Stimulated activated naive CD8-positive, alpha-beta T cell treated with anti-CD3 and anti-CD28 coated beads, Interleukin-15, amount 100 ng/mL, for 72 hours (primary cell): ENCODE results near the gene HDAC8.
"Not testable (repeated sequence)": the region's sequence is repeated elsewhere in the genome, so short reads cannot be mapped to it uniquely, and the experiment has no call there.

Experiments
- ATAC-seq: fragments of 150-1000 bp; cut with Tn5 transposase; 2 replicates; pipeline ENCODE4 v1.10.0; 2021; ENCODE audit warnings: mild to moderate bottlenecking, moderate library complexity
- DNase-seq, 2 donors: peaks; one replicate each; pipeline ENCODE4 v3.0.0; 2021 to 2022
- H3K27ac Mint-ChIP-seq, 2 donors: one replicate each; pipeline ENCODE4 v1.8.0; 2022; ENCODE audit warnings: mild to moderate bottlenecking in 2 of 2, mixed read lengths in 2 of 2, moderate library complexity in 2 of 2
- H3K27me3 Mint-ChIP-seq: one replicate; pipeline ENCODE4 v1.8.0; 2022; ENCODE audit warnings: mixed read lengths
- H3K4me1 Mint-ChIP-seq: one replicate; pipeline ENCODE4 v1.8.0; 2022; ENCODE audit warnings: mild to moderate bottlenecking, mixed read lengths
- H3K4me3 Mint-ChIP-seq, 2 donors: one replicate each; pipeline ENCODE4 v1.8.0; 2022; ENCODE audit warnings: mild to moderate bottlenecking in 2 of 2, mixed read lengths in 2 of 2, moderate library complexity in 1 of 2
- H3K9me3 Mint-ChIP-seq, 2 donors: one replicate each; pipeline ENCODE4 v1.8.0; 2022; ENCODE audit warnings: mixed read lengths in 2 of 2

Gene HDAC8

DNA sequence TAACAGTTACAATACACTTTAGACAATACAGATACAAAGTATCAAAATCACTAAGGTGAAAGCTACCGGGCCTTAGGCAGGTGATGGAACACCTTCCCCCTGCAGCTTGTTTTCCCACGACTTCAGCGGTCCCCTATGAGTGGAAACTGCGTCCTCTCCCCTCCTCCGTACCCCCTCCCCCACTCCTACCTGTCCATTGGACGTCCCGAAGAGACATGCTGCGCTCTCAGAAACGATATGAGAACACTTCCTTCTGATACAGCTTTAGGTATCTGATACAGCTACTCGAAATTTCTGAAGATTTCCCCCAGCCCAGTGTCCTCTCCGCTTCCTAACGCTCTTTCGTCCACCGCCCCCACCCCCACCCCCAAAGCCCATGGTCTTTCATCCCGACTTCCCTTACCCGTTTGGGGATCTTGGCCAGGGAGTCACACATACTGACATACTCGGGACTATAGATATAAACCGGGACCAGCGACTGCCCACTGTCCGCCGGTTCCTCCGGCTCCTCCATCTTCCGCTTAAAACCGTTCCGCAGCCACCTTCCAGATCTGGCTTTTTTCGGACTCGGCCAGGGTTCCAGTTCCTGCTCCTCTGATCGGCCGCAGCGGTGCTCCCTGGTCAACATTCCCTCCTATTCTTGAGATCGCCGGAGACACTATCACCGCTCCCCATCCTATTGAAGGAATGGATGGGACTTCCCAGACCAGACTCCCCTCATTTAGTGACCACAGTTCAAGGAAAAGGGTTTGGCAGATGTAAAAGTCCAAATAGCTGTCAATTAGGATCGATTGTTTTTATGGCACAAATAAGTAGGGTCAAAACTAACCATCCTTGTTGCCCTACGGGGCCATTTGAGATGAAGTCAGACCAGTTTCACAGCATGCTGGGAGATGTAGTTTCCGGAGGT lies at the start of gene HDAC8:
Gene HDAC8 (minus strand): TSS at position 596 of the 910 bp plus-strand sequence. CDS start 82 bp downstream, at position 514.
- Mint-ChIP-seq H3K4me3 (peak within 1 kb of the TSS; percentile 87 to 95), H3K27ac (peak within 1 kb of the TSS; percentile 93 to 98), H3K4me1 (no peaks in the 10 kb centered on the region), H3K9me3 (no peaks in the 10 kb centered on the region), H3K27me3 (no peaks in the 10 kb centered on the region)
- peak; percentile 94 for ATAC-seq
- DNase-seq: peak; percentile 37 to 53

GRCh38 chrX:72621625-72622485 lies 49.2 kb upstream of the HDAC8 start:
- Mint-ChIP-seq H3K9me3 (no peaks in the 10 kb centered on the region), H3K27ac (peak overlapping the region in 1 of 2 donors; percentile 40), H3K4me1 (peaks cover 12% of the 10 kb centered on the region), H3K27me3 (peaks cover 3% of the 10 kb centered on the region), H3K4me3 (peak overlapping the region in 1 of 2 donors; percentile 45)
- ATAC-seq (peak; percentile 99), DNase-seq (peak; percentile 2 to 18)

DNA sequence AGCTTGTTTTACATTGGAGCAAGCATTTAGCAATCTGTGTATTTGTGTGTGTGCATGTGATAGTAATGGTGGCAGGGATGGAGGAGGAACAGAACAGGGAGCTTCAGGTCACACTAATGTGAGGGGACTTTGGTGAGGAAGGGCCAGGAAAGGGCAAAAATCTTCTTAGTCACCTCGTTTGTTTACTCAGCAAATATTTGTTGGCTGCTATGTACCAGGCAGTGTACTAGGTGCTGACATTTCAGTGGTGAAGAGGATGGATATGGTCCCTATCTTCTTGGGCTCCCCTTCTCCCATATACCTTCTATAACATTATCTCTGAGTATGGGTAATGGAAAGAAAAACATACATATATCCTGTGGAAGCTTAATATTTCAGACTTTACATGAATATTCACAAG lies 48.5 kb upstream of the HDAC8 start:
- ATAC-seq: peak; percentile 47
- peaks cover 6% of the 10 kb centered on the region for H3K27me3 Mint-ChIP-seq
- peak overlapping the region in 1 of 2 donors; percentile 57 for H3K27ac Mint-ChIP-seq

GRCh38 chrX:72620550-72621145 lies 48.0 kb upstream of the HDAC8 start:
- DNase-seq: peak in 1 of 2 donors; percentile 13
- Mint-ChIP-seq H3K4me1 (peaks cover 12% of the 10 kb centered on the region), H3K27me3 (peaks cover 6% of the 10 kb centered on the region), H3K9me3 (no peaks in the 10 kb centered on the region), H3K27ac (peak overlapping the region in 1 of 2 donors; percentile 54), H3K4me3 (peak overlapping the region; percentile 44 to 66)
- ATAC-seq: peak; percentile 44

More for the DNA sequence above, 48.5 kb upstream of the HDAC8 start:
- peaks cover 12% of the 10 kb centered on the region for H3K4me1 Mint-ChIP-seq
- no peak for DNase-seq
- no peaks in the 10 kb centered on the region for H3K9me3 Mint-ChIP-seq
- peak overlapping the region; percentile 44 to 45 for H3K4me3 Mint-ChIP-seq

- no peak overlapping the region for H3K4me3 Mint-ChIP-seq
- H3K27ac Mint-ChIP-seq: no peak overlapping the region
- DNase-seq (no peak), ATAC-seq (no peak)
- H3K9me3 Mint-ChIP-seq: no peaks in the 10 kb centered on the region
- peaks cover 6% of the 10 kb centered on the region for H3K4me1 Mint-ChIP-seq
- H3K27me3 Mint-ChIP-seq: no peaks in the 10 kb centered on the region
These were observed 36.7 kb upstream of the HDAC8 start for GRCh38 chrX:72609313-72609712.

DNA sequence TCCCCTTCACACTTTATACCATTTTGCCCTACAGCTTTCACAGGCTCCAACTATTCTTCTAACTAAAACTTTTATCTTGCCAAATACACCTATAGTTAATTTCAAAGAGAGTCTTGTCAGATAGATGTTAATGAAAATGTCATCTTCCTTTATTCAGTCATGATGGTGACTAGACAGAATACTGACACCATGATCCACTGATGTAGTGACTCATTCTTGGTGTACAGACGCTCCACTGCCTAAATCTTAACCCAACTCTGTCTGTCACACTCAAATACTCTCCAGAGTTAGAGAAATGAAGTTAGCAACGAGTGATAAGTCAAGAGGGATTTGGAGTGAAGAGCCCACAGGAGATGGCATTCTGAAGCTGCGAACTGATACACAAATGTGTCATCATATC lies 32.1 kb upstream of the HDAC8 start:
- Mint-ChIP-seq H3K9me3 (no peaks in the 10 kb centered on the region), H3K27me3 (no peaks in the 10 kb centered on the region), H3K4me3 (no peak overlapping the region), H3K4me1 (peaks cover 6% of the 10 kb centered on the region), H3K27ac (no peak overlapping the region)
- DNase-seq: no peak
- ATAC-seq: no peak

DNA sequence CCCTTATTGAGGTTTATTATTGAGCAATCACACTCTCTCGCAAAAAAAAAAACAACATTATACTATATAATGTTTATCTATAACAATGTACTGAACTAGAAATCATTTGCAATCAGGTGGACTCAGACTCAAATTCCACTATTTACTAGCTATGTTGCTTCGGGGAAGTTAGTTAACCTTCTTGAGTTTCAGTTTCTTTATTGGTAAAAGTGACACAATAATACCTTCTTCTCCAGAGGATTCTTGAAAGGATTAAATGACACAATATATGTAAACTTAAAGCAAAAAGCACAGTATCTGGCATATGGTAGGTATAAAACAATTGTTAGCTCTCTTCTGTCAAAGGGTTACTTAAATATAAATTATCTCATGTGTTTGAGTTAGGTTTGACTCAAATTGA lies 31.5 kb upstream of the HDAC8 start:
- no peak overlapping the region for H3K4me3 Mint-ChIP-seq
- no peak overlapping the region for H3K27ac Mint-ChIP-seq
- H3K27me3 Mint-ChIP-seq: no peaks in the 10 kb centered on the region
- no peaks in the 10 kb centered on the region for H3K9me3 Mint-ChIP-seq
- DNase-seq (no peak), ATAC-seq (no peak)
- H3K4me1 Mint-ChIP-seq: peaks cover 6% of the 10 kb centered on the region

DNA sequence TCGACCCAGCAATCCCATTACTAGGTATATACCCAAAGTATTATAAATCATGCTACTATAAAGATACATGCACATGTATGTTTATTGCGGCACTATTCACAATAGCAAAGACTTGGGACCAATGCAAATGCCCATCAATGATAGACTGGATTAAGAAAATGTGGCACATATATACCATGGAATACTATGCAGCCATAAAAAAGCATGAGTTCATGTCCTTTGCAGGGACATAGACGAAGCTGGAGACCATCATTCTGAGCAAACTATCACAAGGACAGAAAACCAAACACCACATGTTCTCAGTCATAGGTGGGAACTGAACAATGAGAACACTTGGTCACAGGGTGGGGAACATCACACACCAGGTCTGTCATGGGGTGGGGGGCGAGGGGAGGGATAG lies 18.4 kb upstream of the HDAC8 start:
- H3K9me3 Mint-ChIP-seq, H3K27me3 Mint-ChIP-seq, DNase-seq, H3K27ac Mint-ChIP-seq, H3K4me1 Mint-ChIP-seq, ATAC-seq, H3K4me3 Mint-ChIP-seq: not testable (repeated sequence)

DNA sequence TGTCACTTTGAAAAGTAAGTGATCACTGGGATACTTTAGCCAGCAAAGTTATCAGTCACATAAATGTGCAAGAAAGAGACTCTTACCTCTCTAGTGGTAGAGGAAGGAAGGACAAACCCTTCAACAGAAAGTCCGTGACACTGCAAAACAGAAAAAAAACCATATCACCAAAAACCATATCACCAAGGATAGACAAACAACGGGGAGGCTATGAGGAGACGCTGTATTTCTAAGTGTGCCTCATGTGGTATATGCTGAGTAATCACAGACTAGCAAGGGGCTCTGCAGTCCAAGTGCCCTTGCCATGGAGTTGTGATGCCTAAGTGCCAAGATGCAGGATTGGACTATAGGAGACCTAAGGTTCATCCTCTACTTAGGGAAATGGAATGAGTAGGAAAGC lies 11.5 kb upstream of the HDAC8 start:
- H3K4me3 Mint-ChIP-seq: no peak overlapping the region
- ATAC-seq (no peak), DNase-seq (no peak)
- H3K4me1 Mint-ChIP-seq: no peaks in the 10 kb centered on the region
- H3K9me3 Mint-ChIP-seq: no peaks in the 10 kb centered on the region
- H3K27ac Mint-ChIP-seq: no peak overlapping the region
- H3K27me3 Mint-ChIP-seq: no peaks in the 10 kb centered on the region

GRCh38 chrX:72576141-72576894 lies 3.7 kb upstream of the HDAC8 start:
- ATAC-seq (no peak), DNase-seq (no peak)
- H3K4me1 Mint-ChIP-seq: no peaks in the 10 kb centered on the region
- H3K9me3 Mint-ChIP-seq: no peaks in the 10 kb centered on the region
- no peaks in the 10 kb centered on the region for H3K27me3 Mint-ChIP-seq
- H3K27ac Mint-ChIP-seq: no peak overlapping the region
- H3K4me3 Mint-ChIP-seq: no peak overlapping the region

GRCh38 chrX:72573158-72573511 lies 492 bp upstream of the HDAC8 start:
- Mint-ChIP-seq H3K9me3 (no peaks in the 10 kb centered on the region), H3K27me3 (no peaks in the 10 kb centered on the region), H3K4me3 (peak overlapping the region; percentile 87 to 95), H3K4me1 (no peaks in the 10 kb centered on the region), H3K27ac (peak overlapping the region; percentile 93 to 98)
- peak; percentile 28 for ATAC-seq
- no peak for DNase-seq

GRCh38 chrX:72569786-72570185 lies 2.9 kb downstream of the HDAC8 start:
- no peak for DNase-seq
- Mint-ChIP-seq H3K27ac (no peak overlapping the region), H3K9me3 (no peaks in the 10 kb centered on the region), H3K4me1 (no peaks in the 10 kb centered on the region), H3K4me3 (no peak overlapping the region), H3K27me3 (no peaks in the 10 kb centered on the region)
- ATAC-seq: no peak

GRCh38 chrX:72568406-72569092 lies 4.1 kb downstream of the HDAC8 start:
- no peaks in the 10 kb centered on the region for H3K9me3 Mint-ChIP-seq
- no peaks in the 10 kb centered on the region for H3K4me1 Mint-ChIP-seq
- ATAC-seq: no peak

GRCh38 chrX:72566448-72566847 lies 6.2 kb downstream of the HDAC8 start:
- no peak overlapping the region for H3K27ac Mint-ChIP-seq
- no peak for ATAC-seq

More at GRCh38 chrX:72568406-72569092, 4.1 kb downstream of the HDAC8 start:
- Mint-ChIP-seq H3K27me3 (no peaks in the 10 kb centered on the region), H3K4me3 (no peak overlapping the region), H3K27ac (peak overlapping the region in 1 of 2 donors; percentile 14)
- DNase-seq: no peak

More at GRCh38 chrX:72566448-72566847, 6.2 kb downstream of the HDAC8 start:
- no peaks in the 10 kb centered on the region for H3K4me1 Mint-ChIP-seq
- no peak overlapping the region for H3K4me3 Mint-ChIP-seq
- H3K9me3 Mint-ChIP-seq: no peaks in the 10 kb centered on the region
- no peaks in the 10 kb centered on the region for H3K27me3 Mint-ChIP-seq
- DNase-seq: no peak
